Prostate gland (tissue), 2 donors: ENCODE measurements around the gene MYO1B.

Experiments used
- CTCF ChIP-seq, 4 experiments: fragments of 200-600 bp in 2 of 4; fragments of 450-650 bp in 2 of 4; sonication (generic) in 2 of 4; IDR thresholded peaks; 1 replicate in 3 of 4; 2 replicates in 1 of 4; pipeline ENCODE4 v1.5.1; 2016 to 2019; ENCODE audit warnings: antibody characterized with exemption in 4 of 4, mild to moderate bottlenecking in 2 of 4, moderate library complexity in 2 of 4
- POLR2AphosphoS5 ChIP-seq: sonication (generic); formaldehyde crosslinking; IDR thresholded peaks from one replicate; pipeline ENCODE4 v1.6.1; 2017; ENCODE audit warnings: antibody characterized with exemption

GRCh38 chr2:191385416-191386160, 140.4 kb downstream of the MYO1B start:
- no peak for TF ChIP-seq CTCF (IDR thresholded peaks at IDR 0.05)
- TF ChIP-seq POLR2AphosphoS5 = no peak
